Measurements from ENCODE around the gene PNKD.
"Not testable (repeated sequence)": the region's sequence is repeated elsewhere in the genome, so short reads cannot be mapped to it uniquely, and the experiment has no call there.

The PNKD gene

GRCh38 chr2:218293715-218294429 is 23.6 kb downstream of the PNKD start:
- no peak for DNase-seq

GRCh38 chr2:218294430-218295022 is 24.2 kb downstream of the PNKD start:
- DNase-seq = no peak

GRCh38 chr2:218295029-218295428 is 24.7 kb downstream of the PNKD start:
- DNase-seq = no peak

- no peak for DNase-seq
Measured at GRCh38 chr2:218296200-218296599, 25.9 kb downstream of the PNKD start.

- DNase-seq = no peak
Measured at GRCh38 chr2:218296847-218297246, 26.5 kb downstream of the PNKD start.

GRCh38 chr2:218298314-218298875 is 28.1 kb downstream of the PNKD start:
- no peak for DNase-seq

GRCh38 chr2:218300141-218300540 is 29.8 kb downstream of the PNKD start:
- no peak for DNase-seq

GRCh38 chr2:218301176-218301819 is 31.0 kb downstream of the PNKD start:
- DNase-seq = peak; percentile 92

- no peak for DNase-seq
Measured at GRCh38 chr2:218305383-218305782, 35.1 kb downstream of the PNKD start.

- no peak for DNase-seq
Measured at GRCh38 chr2:218306184-218306920, 36.0 kb downstream of the PNKD start.

GRCh38 chr2:218307415-218308090 is 37.2 kb downstream of the PNKD start:
- no peak for DNase-seq

GRCh38 chr2:218310853-218311540 is 40.7 kb downstream of the PNKD start:
- DNase-seq = no peak

GRCh38 chr2:218311541-218312266 is 41.4 kb downstream of the PNKD start:
- not testable (repeated sequence) for DNase-seq

- DNase-seq = no peak
Measured at GRCh38 chr2:218312267-218312756, 42.0 kb downstream of the PNKD start.

GRCh38 chr2:218313356-218313755 is 43.0 kb downstream of the PNKD start:
- no peak for DNase-seq

- not testable (repeated sequence) for DNase-seq
Measured at GRCh38 chr2:218314764-218315163, 44.4 kb downstream of the PNKD start.

GRCh38 chr2:218315397-218315796 is 45.1 kb downstream of the PNKD start:
- no peak for DNase-seq

GRCh38 chr2:218317303-218317630 is 46.9 kb downstream of the PNKD start:
- DNase-seq = no peak

- no peak for DNase-seq
Measured at GRCh38 chr2:218317835-218318234, 47.5 kb downstream of the PNKD start.

GRCh38 chr2:218318241-218318640 is 47.9 kb downstream of the PNKD start:
- DNase-seq = no peak

GRCh38 chr2:218319813-218320365 is 49.6 kb downstream of the PNKD start:
- DNase-seq = no peak
